Neural cell (in vitro differentiated cells): Measurements from ENCODE around the gene TRA2A.
"Not testable (repeated sequence)": the region's sequence is repeated elsewhere in the genome, so short reads cannot be mapped to it uniquely, and the experiment has no call there.

Experiments
- CTCF ChIP-seq: fragments of 450-650 bp; IDR thresholded peaks from 2 replicates; pipeline ENCODE4 v1.5.1; 2014; ENCODE audit warnings: antibody characterized with exemption, mild to moderate bottlenecking, moderate library complexity; ENCODE audit not compliant: poor library complexity, severe bottlenecking
- EP300 ChIP-seq: fragments of 450-650 bp; conservative IDR thresholded peaks from 2 replicates; pipeline ENCODE4 v1.6.1; 2014; ENCODE audit warnings: antibody characterized with exemption, mild to moderate bottlenecking, moderate library complexity; ENCODE audit not compliant: poor library complexity, severe bottlenecking
- EZH2 ChIP-seq: fragments of 200-600, 300-800 bp; shearing (Covaris generic), sonication (generic); IDR thresholded peaks from 2 replicates; pipeline ENCODE4 v1.6.1; 2014; ENCODE audit warnings: antibody characterized with exemption, low read length, borderline replicate concordance, mild to moderate bottlenecking; ENCODE audit not compliant: insufficient read depth, poor library complexity, severe bottlenecking
- POLR2AphosphoS5 ChIP-seq: IDR thresholded peaks from 2 replicates; pipeline ENCODE4 v1.6.1; 2012
- RAD21 ChIP-seq: fragments of 450-650 bp; conservative IDR thresholded peaks from 2 replicates; pipeline ENCODE4 v1.6.1; 2014; ENCODE audit warnings: antibody characterized with exemption, mild to moderate bottlenecking, moderate library complexity
- TAF1 ChIP-seq: IDR thresholded peaks from 2 replicates; pipeline ENCODE4 v1.6.1; 2012; ENCODE audit warnings: low read depth

- TF ChIP-seq RAD21, EZH2, CTCF, POLR2AphosphoS5, TAF1, EP300: not testable (repeated sequence)
Measured at GRCh38 chr7:23488714-23489113, 43.1 kb downstream of the TRA2A start.
